Right atrium auricular region (tissue), 2 donors: ENCODE data around the gene CEP120. TPM values are rescaled to one million over a fixed set of nuclear protein-coding genes. Genes with fewer than 3 reads are reported as not detected.
"Not testable (repeated sequence)": the region's sequence is repeated elsewhere in the genome, so short reads cannot be mapped to it uniquely, and the experiment has no call there.

Experiments used
- DNase-seq: peaks from one replicate; pipeline ENCODE4 v3.0.0-alpha.2; 2019; ENCODE audit warnings: low spot score
- H3K27ac ChIP-seq, 2 donors: fragments of 200-600 bp; sonication (generic); 1 replicate in 1 of 2; 2 replicates in 1 of 2; pipeline ENCODE4 v1.5.1; 2016 to 2019
- H3K27me3 ChIP-seq, 2 donors: fragments of 200-600 bp; sonication (generic); one replicate each; pipeline versions ENCODE4 v1.5.1 to v1.6.0; 2017 to 2019
- H3K36me3 ChIP-seq: fragments of 200-600 bp; sonication (generic); one replicate; pipeline ENCODE4 v1.5.1; 2016
- H3K4me1 ChIP-seq, 2 donors: fragments of 200-600 bp; sonication (generic); one replicate each; pipeline versions ENCODE4 v1.5.1 to v1.6.0; 2017 to 2019
- H3K4me3 ChIP-seq, 2 donors: fragments of 200-600 bp; sonication (generic); 1 replicate in 1 of 2; 2 replicates in 1 of 2; pipeline ENCODE4 v1.5.1; 2017 to 2019; ENCODE audit warnings: mild to moderate bottlenecking in 1 of 2, moderate library complexity in 1 of 2
- H3K9me3 ChIP-seq, 2 donors: fragments of 200-600 bp; sonication (generic); one replicate each; pipeline ENCODE4 v1.5.1; 2019
- CTCF ChIP-seq, 2 donors: fragments of 200-600 bp; sonication (generic); IDR thresholded peaks; one replicate each; pipeline ENCODE4 v1.5.1; 2019; ENCODE audit warnings: antibody characterized with exemption in 2 of 2
- total RNA-seq, 2 donors: library from RNA; depleted of rRNA; stranded (reverse); fragments of >200 nt; gene quantifications; one replicate each; pipeline ENCODE4 v1.1.0, GENCODE V29; 2016

The CEP120 gene
- total RNA-seq, 2 donors from 2014 or later, result 11.1 to 11.8 TPM

GRCh38 chr5:123344816-123345426 lies 78.3 kb downstream of the CEP120 start:
- Histone ChIP-seq H3K27me3 (no peaks in the 10 kb centered on the region), H3K9me3 (no peaks in the 10 kb centered on the region), H3K4me1 (no peaks in the 10 kb centered on the region), H3K27ac (no peak overlapping the region), H3K36me3 (no peaks in the 10 kb centered on the region), H3K4me3 (no peak overlapping the region)
- DNase-seq, result no peak
- peak; percentile 51 to 72 for TF ChIP-seq CTCF (IDR thresholded peaks at IDR 0.05)

DNA sequence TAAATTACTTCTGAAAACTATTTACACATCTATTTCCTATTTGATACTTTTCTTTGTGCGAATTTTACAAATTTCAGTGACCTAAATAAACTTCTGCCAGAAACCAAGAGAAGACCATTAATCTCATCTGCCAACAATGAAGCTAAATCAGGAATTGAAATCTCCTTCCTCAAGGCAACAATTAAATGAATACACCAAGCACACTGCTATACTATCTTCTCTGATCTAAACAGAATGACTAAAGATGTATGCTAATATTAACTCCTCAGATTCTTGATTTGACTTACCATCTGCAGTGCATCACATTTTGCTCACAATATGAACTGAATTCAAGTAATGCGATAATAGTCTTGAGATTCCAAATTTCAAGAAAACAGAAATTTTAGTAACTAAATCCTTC lies 82.3 kb downstream of the CEP120 start:
- Histone ChIP-seq H3K4me1 (no peaks in the 10 kb centered on the region), H3K27ac (no peak overlapping the region), H3K9me3 (no peaks in the 10 kb centered on the region), H3K27me3 (no peaks in the 10 kb centered on the region), H3K4me3 (no peak overlapping the region), H3K36me3 (no peaks in the 10 kb centered on the region)
- DNase-seq, result no peak
- TF ChIP-seq CTCF (IDR thresholded peaks at IDR 0.05), result no peak

DNA sequence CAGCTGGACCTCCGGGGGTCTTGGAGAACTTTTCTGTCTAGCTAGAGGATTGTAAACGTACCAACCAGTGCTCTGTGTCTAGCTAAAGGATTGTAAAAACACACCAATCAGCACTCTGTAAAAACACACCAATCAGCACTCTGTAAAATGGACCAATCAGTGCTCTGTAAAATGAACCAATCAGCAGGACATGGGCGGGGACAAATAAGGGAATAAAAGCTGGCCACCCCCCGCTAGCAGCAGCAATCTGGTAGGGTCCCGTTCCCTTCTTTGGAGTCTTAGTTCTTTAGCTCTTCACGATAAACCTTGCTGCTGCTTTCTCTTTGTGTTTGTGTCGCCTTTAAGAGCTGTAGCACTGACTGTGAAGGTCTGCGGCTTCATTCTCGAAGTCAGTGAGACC lies 114.8 kb downstream of the CEP120 start:
- not testable (repeated sequence) for DNase-seq

GRCh38 chr5:123305751-123306150 lies 117.5 kb downstream of the CEP120 start:
- Histone ChIP-seq H3K4me1 (no peaks in the 10 kb centered on the region), H3K27ac (no peak overlapping the region), H3K27me3 (no peaks in the 10 kb centered on the region), H3K36me3 (no peaks in the 10 kb centered on the region), H3K4me3 (no peak overlapping the region), H3K9me3 (no peaks in the 10 kb centered on the region)
- DNase-seq, result no peak
- no peak for TF ChIP-seq CTCF (IDR thresholded peaks at IDR 0.05)

More for the DNA sequence above, 114.8 kb downstream of the CEP120 start:
- H3K36me3 ChIP-seq, H3K27me3 ChIP-seq, H3K27ac ChIP-seq, H3K4me1 ChIP-seq, H3K4me3 ChIP-seq, H3K9me3 ChIP-seq: not testable (repeated sequence)

DNA sequence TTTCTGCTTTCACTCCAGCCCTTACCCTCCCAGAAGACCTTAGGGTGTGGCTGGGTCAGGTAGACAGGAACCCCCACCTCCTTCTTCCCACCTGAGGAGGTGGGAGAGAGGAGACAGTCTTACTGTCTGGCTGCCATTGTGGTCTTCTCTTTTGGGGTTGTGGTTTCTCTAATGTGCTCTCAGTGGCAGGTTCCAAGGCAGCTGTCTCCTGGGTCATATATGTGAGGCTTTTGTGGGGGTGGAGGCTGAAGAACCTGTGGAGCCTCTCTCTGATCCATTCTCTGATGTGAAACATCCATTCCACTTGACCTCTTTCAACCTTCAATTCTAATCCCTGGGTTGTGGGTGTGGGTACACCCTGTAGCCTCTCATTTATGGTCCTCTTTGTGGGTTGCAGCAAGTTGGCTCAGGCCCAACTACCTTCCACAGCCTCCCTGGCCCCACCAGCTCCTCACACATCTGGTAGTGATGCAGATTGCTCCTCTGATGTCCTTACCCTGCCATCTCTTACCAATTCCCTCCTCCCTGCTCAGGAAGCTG lies 118.4 kb downstream of the CEP120 start:
- DNase-seq, result no peak
- Histone ChIP-seq H3K27me3 (no peaks in the 10 kb centered on the region), H3K4me1 (no peaks in the 10 kb centered on the region), H3K36me3 (no peaks in the 10 kb centered on the region), H3K27ac (no peak overlapping the region), H3K9me3 (peaks cover 0 to 4% of the 10 kb centered on the region in 2 donors), H3K4me3 (no peak overlapping the region)
- no peak for TF ChIP-seq CTCF (IDR thresholded peaks at IDR 0.05)

GRCh38 chr5:123303802-123304201 lies 119.4 kb downstream of the CEP120 start:
- Histone ChIP-seq H3K27ac (no peak overlapping the region), H3K9me3 (peaks cover 0 to 14% of the 10 kb centered on the region in 2 donors), H3K4me3 (no peak overlapping the region), H3K27me3 (no peaks in the 10 kb centered on the region), H3K36me3 (no peaks in the 10 kb centered on the region), H3K4me1 (no peaks in the 10 kb centered on the region)
- TF ChIP-seq CTCF (IDR thresholded peaks at IDR 0.05), result no peak
- DNase-seq, result no peak
